AG09309 (cell line): ENCODE results near the gene RHOBTB3.

Source experiments
- DNase-seq: peaks from one replicate; pipeline ENCODE4 v3.0.0-alpha.2; 2010; ENCODE audit warnings: low read depth
- H3K4me3 ChIP-seq: 2 replicates; pipeline ENCODE4 v1.5.1; 2011; ENCODE audit warnings: mild to moderate bottlenecking, low read depth, low read length, moderate library complexity; ENCODE audit not compliant: control insufficient read depth
- TF ChIP-seq, protein P1 (sequence below): IDR thresholded peaks from 2 replicates; pipeline ENCODE4 v1.5.1; 2011; ENCODE audit warnings: mild to moderate bottlenecking, low read depth, low read length, inconsistent platforms; ENCODE audit not compliant: insufficient read depth, control insufficient read depth; ENCODE audit errors: missing control alignments

RHOBTB3 gene

DNA sequence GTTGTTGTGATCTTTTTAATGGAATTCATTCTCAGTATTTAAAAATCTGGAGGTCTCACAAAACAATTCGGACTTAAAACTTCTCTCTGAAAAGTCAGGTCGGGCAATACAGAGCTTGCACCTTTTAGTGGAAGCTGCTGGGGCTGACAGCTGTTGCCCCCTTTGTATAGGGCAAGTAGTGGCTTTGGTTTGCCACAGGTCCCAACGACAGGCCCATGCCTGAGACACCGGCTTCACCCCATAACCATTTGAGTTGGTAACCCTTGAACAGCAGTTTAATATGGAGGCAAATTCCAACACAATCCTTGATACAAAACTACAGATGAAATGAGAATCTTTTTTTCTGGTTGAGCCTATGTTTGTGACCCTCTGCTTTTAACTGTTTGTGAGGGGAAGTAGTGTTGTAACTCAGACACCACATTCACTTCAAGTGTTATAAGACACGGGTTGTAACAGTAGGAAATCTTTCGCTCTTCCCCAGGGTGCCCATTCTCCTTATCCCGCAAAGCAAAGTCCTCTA, 92.1 kb downstream of the RHOBTB3 start:
- H3K4me3 ChIP-seq = peak overlapping the region; percentile 34
- TF ChIP-seq, protein P1, sequence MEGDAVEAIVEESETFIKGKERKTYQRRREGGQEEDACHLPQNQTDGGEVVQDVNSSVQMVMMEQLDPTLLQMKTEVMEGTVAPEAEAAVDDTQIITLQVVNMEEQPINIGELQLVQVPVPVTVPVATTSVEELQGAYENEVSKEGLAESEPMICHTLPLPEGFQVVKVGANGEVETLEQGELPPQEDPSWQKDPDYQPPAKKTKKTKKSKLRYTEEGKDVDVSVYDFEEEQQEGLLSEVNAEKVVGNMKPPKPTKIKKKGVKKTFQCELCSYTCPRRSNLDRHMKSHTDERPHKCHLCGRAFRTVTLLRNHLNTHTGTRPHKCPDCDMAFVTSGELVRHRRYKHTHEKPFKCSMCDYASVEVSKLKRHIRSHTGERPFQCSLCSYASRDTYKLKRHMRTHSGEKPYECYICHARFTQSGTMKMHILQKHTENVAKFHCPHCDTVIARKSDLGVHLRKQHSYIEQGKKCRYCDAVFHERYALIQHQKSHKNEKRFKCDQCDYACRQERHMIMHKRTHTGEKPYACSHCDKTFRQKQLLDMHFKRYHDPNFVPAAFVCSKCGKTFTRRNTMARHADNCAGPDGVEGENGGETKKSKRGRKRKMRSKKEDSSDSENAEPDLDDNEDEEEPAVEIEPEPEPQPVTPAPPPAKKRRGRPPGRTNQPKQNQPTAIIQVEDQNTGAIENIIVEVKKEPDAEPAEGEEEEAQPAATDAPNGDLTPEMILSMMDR = no peak
- DNase-seq = no peak

DNA sequence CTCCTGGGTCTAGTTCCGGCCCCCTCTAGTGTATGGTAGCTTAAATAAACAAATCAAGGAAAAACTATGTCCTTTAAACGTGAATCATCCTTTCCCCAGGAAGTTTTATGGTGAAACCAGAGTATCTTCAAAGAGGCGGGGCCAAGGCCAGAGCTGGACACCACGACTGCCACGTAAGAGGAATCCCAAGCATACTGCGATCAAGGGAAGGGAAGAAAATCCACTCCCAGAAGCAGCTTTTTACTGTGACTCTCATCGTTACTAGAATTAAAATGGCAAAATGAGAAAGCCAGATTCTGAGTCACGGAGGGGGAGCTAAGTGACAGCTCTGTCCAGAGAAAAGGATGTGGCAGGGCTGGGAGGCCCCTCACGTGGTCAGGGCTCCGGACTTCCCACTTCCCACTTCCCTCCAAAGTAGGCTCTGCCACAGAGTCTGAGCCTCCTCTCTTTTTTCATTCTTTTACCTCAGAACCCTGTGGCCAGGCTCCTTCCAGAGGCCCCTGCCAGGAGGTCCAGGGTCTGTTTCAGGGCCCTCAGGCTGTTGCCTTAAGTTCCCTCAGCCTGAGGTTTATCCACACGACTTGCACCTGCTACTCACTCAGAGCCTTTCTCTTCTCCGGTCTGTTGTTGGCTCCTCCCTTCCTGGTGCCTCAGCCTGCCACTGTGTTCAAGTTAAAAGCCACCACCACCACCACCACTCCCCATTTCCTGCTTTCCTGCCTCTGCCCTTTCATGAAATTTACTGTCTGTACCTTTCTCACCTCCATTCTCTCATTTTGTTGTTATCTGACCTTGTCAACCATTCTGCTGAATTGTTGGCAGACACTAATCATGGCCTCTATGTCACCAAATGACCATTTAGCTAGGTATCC, 92.8 kb downstream of the RHOBTB3 start:
- peak; percentile 91 for DNase-seq
- TF ChIP-seq, protein P1 = peak; percentile 18
- peak overlapping the region; percentile 34 for H3K4me3 ChIP-seq

DNA sequence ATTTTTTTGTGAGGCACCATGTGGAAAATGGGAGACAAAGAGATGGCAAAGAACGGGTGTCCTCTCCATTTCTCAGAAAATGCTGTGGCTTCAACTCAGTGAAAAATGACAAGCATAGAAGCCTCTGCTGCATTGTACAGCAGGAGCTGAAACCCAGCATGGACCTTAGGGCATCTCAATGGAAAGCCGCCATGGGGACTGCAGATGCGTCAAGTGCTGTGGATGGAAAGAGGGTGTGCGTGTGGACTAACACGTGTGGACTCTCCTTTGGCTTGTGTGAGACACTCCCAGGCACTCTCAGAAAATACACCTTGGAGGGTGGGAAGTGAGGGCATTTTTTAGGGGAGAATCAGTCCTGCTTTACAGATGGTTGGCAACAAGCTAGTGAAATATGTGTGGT, 93.6 kb downstream of the RHOBTB3 start:
- TF ChIP-seq, protein P1 = no peak

DNA sequence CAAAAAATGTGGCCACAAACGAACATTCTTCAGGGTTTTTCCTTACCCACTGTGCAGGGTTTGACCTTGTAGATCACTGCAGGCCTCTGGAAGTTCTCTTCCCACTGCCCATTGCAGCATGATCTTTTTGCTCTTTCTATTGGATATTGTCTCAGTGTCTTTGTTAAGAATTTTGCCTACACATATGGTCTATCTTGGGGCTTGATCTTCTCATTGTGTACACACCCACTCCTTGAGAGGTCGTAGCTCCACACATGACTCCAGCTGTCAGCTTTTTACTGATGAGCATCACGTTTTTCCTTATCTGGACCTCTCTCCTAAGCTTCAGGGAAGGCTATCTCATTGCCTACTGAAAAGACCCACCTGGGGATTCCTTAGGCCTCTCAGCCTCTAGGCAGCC, 94.4 kb downstream of the RHOBTB3 start:
- TF ChIP-seq, protein P1 = no peak
- no peak overlapping the region for H3K4me3 ChIP-seq

More for the DNA sequence above, 93.6 kb downstream of the RHOBTB3 start:
- DNase-seq = no peak
- H3K4me3 ChIP-seq = no peak overlapping the region

DNA sequence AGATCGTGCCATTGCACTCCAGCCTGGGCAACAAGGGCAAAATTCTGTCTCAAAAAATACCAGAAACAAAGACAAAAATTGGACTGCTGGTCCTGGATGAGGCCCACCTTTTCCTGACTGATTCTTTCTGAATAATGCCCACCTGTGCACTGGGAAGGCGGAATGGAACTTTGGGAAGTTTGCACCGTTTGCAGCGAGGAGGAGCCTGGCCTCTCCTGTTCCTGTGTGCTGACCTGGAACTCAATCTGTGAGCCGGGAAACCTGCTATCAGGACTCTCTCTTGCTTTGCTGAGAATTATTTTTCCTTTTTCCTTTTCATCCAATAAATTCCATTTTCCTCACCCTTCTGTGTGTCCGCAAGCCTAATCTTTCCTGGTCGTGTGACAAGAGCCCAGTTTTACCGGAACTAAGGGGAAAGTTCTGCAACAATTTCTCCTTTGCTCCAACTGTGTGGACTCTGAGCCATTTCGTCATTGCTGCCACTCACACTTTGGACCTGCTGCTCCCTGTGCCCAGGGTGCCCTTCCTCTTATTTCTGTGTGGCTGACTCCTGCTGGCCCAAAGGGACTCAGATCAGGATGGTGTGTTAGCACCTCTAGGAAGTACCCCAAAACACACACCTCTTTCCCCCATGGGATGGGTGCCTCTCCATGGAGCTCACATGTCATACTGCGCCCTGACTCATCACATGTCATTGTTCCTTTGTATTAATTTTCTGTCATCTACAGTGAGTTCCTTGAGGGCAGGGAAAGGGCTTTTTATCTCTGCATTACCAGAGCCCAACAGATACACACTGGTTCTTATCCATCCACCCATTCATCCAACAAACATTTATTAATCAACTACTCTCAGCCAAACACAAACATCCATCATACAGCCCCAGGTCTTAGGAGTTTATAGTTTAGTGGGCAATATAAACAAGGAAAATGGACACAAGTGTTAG, 96.1 kb downstream of the RHOBTB3 start:
- no peak overlapping the region for H3K4me3 ChIP-seq
- DNase-seq = no peak
- TF ChIP-seq, protein P1 = no peak

More for the DNA sequence above, 94.4 kb downstream of the RHOBTB3 start:
- DNase-seq = no peak

DNA sequence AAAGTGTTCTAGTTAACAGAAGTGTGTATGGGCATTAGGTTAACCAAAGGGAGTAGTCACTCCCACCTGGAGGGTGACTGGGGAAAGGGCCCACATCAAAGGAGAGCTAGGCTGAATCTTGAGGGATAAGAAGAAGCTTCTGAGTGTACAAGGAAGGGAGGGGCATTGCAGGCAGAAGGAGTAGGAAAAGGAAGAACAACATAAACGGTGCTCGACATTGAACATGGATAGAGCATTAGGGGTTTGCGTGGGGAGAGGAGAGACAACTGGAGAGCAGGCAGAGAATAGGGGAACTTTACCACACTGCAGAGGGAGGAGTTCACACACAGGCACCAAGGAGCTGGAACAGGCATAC, 96.7 kb downstream of the RHOBTB3 start:
- no peak overlapping the region for H3K4me3 ChIP-seq
- DNase-seq = no peak
- TF ChIP-seq, protein P1 = no peak
